ENCODE measurements around the gene ACKR3.

The ACKR3 gene

GRCh38 chr2:236613612-236614011, 44.0 kb downstream of the ACKR3 start:
- DNase-seq, result no peak

GRCh38 chr2:236614551-236614950, 44.9 kb downstream of the ACKR3 start:
- no peak for DNase-seq

GRCh38 chr2:236616031-236616430, 46.4 kb downstream of the ACKR3 start:
- no peak for DNase-seq

GRCh38 chr2:236616624-236617023, 47.0 kb downstream of the ACKR3 start:
- no peak for DNase-seq

- DNase-seq, result no peak
Observed at GRCh38 chr2:236617221-236617737, 47.7 kb downstream of the ACKR3 start.

- DNase-seq, result no peak
Observed at GRCh38 chr2:236617796-236618195, 48.2 kb downstream of the ACKR3 start.

- no peak for DNase-seq
Observed at GRCh38 chr2:236618370-236618769, 48.7 kb downstream of the ACKR3 start.

- DNase-seq, result no peak
Observed at GRCh38 chr2:236619910-236620612, 50.4 kb downstream of the ACKR3 start.

- no peak for DNase-seq
Observed at GRCh38 chr2:236621786-236622185, 52.2 kb downstream of the ACKR3 start.

- DNase-seq, result no peak
Observed at GRCh38 chr2:236622201-236622600, 52.6 kb downstream of the ACKR3 start.

GRCh38 chr2:236622660-236623059, 53.0 kb downstream of the ACKR3 start:
- no peak for DNase-seq

- DNase-seq, result no peak
Observed at GRCh38 chr2:236623816-236624215, 54.2 kb downstream of the ACKR3 start.

GRCh38 chr2:236625156-236625690, 55.6 kb downstream of the ACKR3 start:
- no peak for DNase-seq

- no peak for DNase-seq
Observed at GRCh38 chr2:236626391-236627150, 56.9 kb downstream of the ACKR3 start.

GRCh38 chr2:236627193-236627592, 57.6 kb downstream of the ACKR3 start:
- DNase-seq, result no peak

GRCh38 chr2:236627841-236628240, 58.2 kb downstream of the ACKR3 start:
- no peak for DNase-seq

- no peak for DNase-seq
Observed at GRCh38 chr2:236628256-236628901, 58.8 kb downstream of the ACKR3 start.

GRCh38 chr2:236628981-236629605, 59.5 kb downstream of the ACKR3 start:
- DNase-seq, result no peak

GRCh38 chr2:236629961-236630872, 60.6 kb downstream of the ACKR3 start:
- no peak for DNase-seq

GRCh38 chr2:236631281-236631855, 61.7 kb downstream of the ACKR3 start:
- DNase-seq, result no peak

GRCh38 chr2:236631856-236632291, 62.2 kb downstream of the ACKR3 start:
- no peak for DNase-seq
